ENCODE measurements around the gene SPDYA. TPM values are rescaled to one million over a fixed set of nuclear protein-coding genes. Genes with fewer than 3 reads are reported as not detected.

The SPDYA gene
- total RNA-seq, 1 donor from 2014 or later = 2.0 TPM

DNA sequence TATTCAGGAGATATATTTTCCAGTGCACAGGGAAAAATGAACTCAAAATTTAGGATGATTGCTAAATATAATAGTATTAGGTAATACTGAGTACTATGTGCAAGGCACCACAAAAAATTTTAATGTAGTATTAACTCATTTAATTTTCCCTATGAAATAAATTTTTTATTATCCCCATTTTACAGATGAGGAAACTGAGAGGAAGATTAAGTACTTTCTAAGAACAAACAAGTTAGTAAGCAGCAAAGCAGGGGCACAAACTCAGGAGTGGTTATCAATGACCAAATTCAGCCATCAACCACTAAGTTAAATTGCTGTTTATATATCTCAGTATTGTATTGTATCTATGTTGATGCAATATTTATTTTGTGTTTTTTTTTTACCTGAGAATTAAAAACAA, 14.2 kb downstream of the SPDYA start:
- no peak for DNase-seq (ENCODE audit: low spot score)

DNA sequence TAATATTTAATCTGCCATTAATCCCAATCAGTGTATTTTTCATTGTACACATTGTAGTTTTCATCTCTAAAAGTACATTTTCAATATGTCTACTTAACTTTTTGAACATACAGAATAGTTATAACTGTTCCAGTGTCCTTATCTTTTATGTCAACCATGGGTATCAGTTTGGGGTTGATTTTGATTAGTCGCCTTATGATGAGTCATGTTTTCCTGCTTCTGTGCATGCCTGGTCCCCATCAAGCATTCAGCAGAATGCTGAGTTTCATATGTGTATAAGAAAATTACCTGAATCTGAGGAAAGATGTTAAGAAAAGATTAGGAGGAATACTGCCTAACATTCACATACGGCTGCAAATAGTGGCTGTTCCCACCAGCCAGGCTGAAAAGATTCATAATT, 17.7 kb downstream of the SPDYA start:
- no peak for DNase-seq (ENCODE audit: low spot score)

DNA sequence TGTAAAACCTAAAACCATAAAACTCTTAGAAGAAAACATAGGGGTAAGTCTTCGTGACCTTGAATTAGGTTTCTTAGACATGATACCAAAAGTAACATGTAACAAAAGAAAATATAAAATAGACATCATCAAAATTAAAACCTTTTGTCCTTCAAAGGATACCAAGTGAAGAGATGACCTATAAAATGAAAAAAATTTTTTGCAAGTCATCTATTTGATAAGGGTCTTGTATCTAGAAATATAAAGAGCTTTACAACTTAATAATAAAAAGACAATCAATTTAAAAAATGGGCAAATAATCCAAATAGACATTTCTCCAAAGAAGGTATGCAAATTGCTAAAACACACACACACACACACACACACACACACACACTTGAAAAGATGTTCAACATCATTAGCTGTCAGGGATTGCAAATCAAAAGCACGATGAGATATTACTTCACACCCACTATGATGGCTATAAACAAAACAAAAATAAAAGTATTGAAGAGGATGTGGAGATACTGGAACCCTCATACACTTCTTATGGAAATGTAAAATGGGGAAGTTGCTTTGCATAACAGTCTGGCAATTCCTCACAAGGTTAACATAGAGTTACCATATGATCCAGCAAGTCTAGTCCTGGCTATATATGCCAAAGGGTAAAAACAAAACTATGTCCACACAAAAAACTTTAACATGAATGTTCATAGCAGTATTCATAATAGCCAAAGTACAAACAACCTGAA, 23.3 kb downstream of the SPDYA start:
- no peak for DNase-seq (ENCODE audit: low spot score)

GRCh38 chr2:28835781-28836180, 25.1 kb downstream of the SPDYA start:
- DNase-seq (ENCODE audit: low spot score) = no peak

- DNase-seq (ENCODE audit: low spot score) = no peak
These were observed 28.3 kb downstream of the SPDYA start for GRCh38 chr2:28838971-28839370.

DNA sequence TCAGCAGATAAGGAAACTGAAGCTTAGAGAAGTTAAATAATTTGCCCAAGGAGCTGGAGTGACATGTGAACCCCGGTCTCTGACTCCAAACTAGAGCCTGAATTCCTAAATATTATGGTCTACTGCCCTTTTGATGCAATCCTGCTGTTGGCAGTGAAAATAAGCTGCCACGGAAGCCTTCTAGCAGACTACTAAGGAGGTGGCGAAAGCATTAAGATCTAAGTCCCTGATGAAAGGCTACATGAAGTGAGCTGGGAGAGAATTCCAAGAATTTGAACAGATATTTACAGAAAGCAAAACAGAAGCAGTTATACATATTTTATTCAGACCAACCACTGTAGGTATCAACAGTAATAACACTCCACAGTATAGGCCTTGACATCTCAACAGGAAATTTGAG, 31.4 kb downstream of the SPDYA start:
- DNase-seq (ENCODE audit: low spot score) = no peak

DNA sequence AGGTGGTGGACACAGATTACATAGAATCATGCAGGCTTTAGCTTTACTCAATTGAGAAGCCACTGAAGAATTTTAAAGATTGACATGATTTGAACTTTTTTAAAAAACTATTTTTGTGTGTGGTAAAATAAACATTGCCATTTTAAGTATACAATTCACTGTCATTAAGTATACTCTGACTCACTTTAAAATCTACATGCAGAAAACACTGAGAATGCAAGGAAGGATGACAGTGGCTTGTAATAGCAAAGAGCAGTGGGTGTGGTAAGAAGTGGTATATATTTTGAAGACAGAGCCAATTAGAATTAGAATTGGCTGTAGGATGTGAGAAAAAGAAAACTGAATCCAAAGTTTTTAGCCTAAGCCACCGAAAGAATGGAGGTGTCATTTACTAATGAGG, 44.6 kb downstream of the SPDYA start:
- no peak for DNase-seq (ENCODE audit: low spot score)

DNA sequence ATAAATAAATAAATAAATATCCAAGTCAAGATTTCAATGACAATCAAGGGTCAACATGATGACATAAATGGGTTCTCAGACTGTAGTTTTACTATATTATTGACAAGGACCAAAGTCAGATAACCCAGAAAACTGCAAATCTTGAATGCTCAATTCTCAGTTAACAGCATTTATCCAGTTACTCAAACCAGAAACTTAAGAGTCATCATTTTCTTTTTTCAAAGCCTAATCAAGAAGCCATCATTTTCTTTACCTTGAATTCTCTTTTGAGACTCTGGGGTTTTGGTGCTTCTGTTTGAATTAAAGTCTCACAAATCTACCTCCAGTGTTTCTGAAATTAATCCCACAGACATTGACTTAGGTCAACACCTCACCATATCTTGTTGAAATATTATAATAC, 45.3 kb downstream of the SPDYA start:
- no peak for DNase-seq (ENCODE audit: low spot score)

GRCh38 chr2:28868611-28869010, 58.0 kb downstream of the SPDYA start:
- no peak for DNase-seq (ENCODE audit: low spot score)

DNA sequence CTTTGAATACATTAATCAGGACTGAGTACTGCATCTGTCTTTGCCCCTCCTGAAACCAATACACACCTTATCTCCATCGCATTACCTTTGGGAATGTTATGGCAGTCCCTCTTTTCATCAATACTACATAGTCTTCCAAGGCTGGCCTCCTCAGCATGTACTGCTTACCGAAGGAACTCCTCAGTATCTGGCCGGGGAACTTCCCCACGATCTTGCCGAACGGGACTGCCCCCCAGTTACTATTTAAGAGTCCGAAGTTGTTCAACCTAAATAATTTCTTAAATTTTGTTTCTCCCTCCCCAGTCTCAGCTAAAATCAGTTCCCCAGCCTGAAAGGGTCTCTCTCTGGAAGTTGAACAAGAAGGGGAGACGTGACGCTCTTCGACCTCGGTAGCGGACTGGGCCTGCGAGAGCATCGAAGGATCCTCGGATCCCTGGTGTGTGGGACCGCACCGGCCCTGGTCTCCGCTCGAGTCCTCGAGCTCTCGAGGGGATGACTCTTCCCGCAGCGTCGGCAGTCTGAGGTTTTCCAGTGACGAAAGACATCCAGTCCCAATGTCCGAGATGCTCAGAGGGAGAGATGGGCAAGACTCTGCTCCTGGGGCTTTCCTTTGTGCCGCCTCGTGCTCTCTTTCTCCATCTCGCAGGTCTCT, 59.0 kb downstream of the SPDYA start:
- DNase-seq (ENCODE audit: low spot score) = no peak

DNA sequence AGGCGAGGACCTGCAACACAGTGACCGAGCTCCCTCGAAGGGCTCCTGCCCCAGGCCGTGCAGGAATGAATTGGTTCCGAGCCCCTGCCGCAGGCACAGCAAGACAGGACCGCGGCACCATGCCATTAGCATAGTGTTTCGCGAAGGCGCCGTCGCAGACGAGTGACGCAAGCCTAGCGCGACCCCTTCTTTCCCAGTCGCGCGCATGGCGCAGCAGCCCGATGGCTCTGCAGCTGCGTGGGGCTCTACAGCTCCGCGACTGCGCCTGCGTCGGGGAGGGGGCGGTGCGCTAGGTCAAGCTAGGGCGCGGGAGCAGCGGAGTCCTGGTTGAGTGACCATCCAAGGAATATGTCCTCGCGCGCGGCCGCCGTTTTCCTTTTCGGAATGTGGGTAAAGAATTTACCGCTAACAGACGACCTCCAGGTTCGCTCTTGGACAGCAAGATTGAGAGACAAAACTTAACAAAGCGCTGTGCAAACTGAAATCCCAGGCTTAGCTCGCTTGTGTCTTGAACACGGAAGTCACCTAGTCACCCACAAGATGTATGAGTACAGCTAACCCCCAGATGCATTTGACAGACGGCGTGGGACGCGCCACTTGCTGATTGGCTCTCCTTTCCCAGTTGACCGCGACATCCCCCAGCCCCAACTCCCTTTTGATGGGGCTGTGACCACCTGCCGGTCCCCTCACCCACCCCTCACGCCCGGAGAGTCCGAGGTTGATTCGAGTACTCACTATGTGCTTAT, 59.7 kb downstream of the SPDYA start, which contains the start of gene TRMT61B:
TRMT61B (minus strand) TSS at position 164 of the 746 bp plus-strand sequence; CDS start at position 132, 32 bp downstream.
- DNase-seq (ENCODE audit: low spot score) = peak; percentile 98

DNA sequence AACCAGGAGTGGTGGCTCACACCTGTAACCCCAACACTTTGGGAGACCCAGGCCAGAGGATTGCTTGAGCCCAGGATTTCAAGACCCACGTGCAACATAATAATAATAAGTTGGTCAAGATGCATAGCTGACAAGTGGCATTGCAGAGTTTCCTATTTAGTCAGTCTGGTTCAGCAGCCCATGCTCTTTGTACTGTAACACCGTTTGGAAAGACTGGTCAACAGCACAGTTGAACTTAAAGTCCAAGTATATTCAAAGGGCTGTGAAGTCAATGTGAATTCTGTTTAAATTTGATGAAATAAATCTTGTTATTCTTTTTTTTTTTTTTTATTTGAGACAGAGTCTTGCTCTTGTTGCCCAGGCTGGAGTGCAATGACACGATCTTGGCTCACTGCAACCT, 61.0 kb downstream of the SPDYA start:
- DNase-seq (ENCODE audit: low spot score) = no peak

- DNase-seq (ENCODE audit: low spot score) = no peak
These were observed 69.6 kb downstream of the SPDYA start for GRCh38 chr2:28880193-28880592.

- no peak for DNase-seq (ENCODE audit: low spot score)
These were observed 82.9 kb downstream of the SPDYA start for GRCh38 chr2:28893488-28893887.

DNA sequence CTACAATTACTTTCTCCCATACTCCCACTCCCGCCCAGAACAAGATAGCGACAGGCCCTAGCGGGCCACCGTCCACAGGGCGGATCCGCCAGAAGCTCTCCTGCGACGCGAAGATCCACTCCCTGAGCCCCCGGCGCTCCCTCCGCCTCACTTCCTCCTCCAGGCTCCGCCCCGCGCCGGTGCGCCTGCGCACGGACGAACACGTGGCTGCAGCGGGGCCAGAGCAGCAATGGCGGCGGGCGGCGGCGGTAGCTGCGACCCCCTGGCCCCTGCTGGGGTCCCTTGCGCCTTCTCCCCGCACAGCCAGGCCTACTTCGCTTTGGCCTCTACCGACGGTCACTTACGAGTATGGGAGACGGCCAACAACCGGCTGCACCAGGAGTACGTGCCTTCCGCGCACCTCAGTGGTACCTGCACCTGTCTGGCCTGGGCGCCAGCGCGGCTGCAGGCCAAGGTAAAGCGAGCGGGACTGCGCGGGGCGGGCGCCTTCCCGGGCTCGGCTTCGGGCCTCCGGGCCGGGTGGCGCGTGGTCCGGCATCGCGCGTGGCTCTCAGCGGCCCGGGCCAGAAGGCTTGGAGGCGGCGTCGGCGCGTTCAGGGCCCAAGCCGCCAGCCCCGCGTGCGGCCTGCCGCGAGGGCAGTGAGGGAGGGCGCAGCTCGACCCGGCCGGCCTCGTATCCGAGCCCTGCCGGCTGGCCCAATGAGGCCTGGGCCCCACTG, 84.0 kb downstream of the SPDYA start, which contains the start of gene WDR43:
WDR43 (plus strand) TSS at position 198 of the 719 bp plus-strand sequence; CDS start at position 230, 32 bp downstream.
- DNase-seq (ENCODE audit: low spot score) = peak; percentile 99

DNA sequence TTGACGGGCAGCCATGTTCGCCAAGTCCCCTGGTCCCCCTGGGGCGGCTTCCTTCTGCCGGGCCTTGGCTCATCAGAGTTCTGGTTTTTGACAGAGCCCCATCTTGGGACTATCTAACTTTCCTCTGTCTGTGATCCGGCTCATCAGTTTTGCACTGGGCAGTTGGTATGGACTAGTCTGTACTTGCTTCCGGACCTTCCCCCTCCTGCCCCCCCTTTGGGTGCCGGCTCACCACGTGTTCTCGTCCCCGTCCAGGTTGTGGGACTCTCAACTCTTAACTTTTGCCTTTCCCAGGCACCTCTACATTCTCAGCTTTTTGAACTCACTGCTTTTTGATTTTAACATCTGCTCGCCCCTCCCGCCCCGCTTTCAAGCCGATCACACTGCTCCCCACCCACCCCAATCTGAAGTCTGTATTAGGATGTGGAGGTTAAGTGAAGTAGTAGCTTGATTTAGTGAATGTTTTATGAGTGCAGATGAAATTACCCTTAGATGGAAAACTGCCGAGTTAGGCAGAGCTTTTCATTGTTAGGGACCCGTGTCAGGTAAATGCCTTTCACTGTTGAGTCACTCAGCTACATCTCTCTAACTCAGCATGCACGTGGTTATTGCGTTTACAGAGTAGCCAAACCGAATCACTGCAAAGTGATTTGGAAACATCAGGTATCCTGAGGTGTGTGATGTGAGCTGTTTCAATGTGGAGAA, 84.7 kb downstream of the SPDYA start:
- no peak for DNase-seq (ENCODE audit: low spot score)

DNA sequence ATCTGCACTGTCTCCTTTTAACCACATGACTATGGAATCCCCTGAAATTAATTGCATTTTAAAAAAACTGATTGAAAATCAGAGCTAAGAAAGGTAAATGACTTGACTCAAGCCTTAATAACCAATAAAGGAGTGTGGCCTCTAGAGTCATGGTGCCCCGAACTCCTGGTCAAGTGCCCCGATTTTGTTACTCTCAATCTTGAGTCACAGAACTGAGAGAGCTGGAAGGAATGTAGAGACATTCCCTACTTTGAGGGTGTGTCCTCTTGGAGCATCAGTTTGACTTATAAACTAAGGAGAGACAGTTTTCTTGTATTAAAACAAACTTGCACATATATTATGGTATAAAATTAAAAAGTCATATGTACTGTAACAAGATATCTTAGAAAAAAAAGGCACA, 86.3 kb downstream of the SPDYA start:
- no peak for DNase-seq (ENCODE audit: low spot score)

DNA sequence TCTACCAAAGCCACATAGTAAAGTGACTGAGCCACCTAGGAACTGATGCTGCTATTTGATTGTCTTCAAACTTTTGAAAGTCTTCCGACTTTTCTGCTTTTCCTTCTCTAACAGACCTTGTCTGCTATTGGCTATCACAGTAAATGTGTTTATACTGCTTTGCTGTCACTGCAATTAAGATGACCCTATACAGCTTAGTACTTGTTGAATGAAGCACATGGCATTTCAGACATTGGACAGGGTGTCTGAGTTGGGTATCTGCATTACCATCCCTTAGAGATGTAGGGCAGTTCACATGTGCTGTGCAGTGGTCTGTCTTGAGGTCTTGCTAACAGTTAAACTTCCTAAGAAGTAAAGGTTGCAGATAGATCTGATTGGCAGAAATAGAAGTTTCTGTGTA, 87.4 kb downstream of the SPDYA start:
- no peak for DNase-seq (ENCODE audit: low spot score)

Data from mesenteric fat pad (tissue), 1 donor.